HG02763 (cell line): ENCODE data around the gene DDX42.

Source experiments
- ATAC-seq: cut with Tn5 transposase; IDR thresholded peaks from one replicate; pipeline ENCODE4 v1.9.1; 2021; ENCODE audit warnings: mild to moderate bottlenecking, moderate library complexity; ENCODE audit not compliant: unreplicated experiment

The DDX42 gene, protein sequence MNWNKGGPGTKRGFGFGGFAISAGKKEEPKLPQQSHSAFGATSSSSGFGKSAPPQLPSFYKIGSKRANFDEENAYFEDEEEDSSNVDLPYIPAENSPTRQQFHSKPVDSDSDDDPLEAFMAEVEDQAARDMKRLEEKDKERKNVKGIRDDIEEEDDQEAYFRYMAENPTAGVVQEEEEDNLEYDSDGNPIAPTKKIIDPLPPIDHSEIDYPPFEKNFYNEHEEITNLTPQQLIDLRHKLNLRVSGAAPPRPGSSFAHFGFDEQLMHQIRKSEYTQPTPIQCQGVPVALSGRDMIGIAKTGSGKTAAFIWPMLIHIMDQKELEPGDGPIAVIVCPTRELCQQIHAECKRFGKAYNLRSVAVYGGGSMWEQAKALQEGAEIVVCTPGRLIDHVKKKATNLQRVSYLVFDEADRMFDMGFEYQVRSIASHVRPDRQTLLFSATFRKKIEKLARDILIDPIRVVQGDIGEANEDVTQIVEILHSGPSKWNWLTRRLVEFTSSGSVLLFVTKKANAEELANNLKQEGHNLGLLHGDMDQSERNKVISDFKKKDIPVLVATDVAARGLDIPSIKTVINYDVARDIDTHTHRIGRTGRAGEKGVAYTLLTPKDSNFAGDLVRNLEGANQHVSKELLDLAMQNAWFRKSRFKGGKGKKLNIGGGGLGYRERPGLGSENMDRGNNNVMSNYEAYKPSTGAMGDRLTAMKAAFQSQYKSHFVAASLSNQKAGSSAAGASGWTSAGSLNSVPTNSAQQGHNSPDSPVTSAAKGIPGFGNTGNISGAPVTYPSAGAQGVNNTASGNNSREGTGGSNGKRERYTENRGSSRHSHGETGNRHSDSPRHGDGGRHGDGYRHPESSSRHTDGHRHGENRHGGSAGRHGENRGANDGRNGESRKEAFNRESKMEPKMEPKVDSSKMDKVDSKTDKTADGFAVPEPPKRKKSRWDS

DNA sequence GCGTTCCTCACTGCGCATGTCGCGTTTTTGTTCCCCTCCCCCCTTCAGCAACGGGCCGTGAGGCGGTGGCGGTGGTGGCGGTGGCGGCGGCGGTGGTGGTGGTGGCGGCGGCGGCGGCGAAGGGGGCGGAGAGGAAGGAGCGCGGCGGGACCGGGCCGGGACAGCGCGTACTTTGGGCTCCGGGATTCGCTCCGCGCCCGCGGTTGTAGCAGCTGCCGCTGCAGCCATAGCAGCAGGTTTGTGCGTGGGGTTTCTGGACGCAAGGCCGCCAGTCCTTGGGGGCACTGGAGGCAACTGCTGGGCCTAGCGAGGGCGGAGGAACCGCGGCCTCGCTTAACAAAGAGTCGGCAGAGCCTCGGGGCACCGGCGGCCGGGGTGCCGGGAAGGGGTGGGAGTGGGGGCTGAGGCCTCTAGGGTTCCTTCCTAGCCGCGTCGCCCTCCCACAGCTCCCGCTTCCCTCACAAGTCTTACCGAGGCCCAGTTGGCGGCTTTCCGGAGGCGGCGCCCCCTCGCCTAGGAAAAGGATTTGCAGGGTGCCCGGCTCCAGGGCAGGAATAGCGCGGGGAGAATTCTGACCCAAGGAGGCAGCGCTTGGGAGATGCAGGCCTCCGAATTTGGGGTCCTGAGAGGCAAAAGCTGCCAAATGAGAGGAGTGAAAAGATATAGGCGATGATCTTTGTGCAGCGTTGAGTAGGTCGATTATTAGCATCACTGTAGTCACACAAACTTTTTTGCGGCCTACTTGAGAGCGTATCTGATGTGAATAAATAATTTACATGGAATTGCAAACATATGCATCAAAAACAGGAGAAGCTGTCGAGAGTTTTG lies at the start of gene DDX42:
TSS of gene DDX42 (plus strand) at position 30 of the 828 bp plus-strand sequence. CDS start 12,880 bp downstream, outside the sequence.
- no peak for ATAC-seq

DNA sequence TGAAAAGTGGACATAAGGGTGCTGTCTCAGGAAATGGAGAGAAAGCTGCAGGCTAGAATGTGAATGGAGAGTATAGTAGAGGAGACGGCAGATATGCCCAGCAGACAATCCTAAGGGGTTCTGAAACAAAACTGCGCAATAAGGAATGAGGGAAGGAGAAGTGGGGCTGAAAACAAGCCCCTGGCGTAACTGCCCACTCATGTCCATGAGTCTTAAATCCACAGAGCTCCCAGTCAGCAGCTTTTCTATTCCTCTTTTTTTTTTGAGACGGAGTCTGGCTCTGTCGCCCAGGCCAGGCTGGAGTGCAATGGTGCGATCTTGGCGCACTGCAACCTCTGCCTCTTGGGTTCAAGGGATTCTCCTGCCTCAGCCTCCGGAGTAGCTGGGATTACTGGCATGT lies 38.3 kb upstream of the DDX42 start:
- no peak for ATAC-seq

- no peak for ATAC-seq
Observed at GRCh38 chr17:63740464-63741142, 33.4 kb upstream of the DDX42 start.

DNA sequence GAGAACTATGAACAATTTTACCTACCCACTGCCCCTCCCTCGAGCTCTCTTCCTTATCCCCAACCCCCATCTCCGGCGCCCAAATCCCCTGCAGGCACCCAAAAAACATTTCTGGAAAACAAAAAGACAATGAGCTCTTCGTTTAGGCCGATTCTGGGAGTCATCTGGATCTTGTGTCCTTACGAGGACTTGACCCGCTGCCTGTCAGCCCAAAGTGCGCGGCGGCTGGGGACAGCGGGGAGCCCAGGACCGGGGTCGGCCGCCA lies 32.9 kb upstream of the DDX42 start:
- ATAC-seq = no peak

DNA sequence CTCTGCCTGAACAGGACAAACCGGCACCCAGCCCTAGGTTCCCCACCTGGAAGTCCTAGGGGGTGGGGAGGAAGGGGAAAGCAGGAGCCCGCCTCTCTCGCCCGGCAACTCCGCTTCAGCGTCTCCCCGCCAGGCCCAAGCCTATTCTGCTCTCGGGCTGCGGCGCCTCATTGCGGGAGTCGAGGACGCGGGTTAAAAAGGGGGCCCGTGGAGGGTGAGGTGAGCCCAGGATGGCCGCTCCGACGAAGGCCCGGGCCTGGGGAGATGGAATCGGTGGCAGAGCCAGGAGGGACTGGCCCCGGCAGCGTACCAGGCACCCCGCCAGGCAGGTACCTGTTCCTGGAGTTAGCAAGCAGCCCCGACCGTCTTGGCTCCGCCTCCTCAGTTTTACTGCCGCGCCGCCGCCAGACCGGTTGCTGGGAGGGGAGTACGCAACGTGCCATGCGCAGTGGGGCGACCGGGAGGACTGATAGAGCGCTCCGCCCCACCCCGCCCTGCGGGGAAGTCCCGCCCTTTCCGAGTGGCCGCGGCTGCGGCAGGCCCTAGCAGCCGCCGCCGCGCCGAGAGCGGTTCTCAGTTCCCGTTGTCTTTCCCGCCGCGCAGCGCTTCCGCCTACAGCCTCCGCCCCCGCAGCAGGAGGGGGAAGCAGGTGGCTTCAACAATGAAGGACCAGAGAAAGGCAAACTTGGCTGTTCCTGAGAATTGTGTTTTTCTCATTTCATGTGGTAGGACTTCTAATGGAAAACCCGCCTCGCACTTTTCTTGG lies 32.4 kb upstream of the DDX42 start, which contains the start of gene STRADA:
TSS of gene STRADA (minus strand) at position 392 of the 766 bp plus-strand sequence. CDS start 13,430 bp downstream, outside the sequence.
- peak; percentile 88 for ATAC-seq

- ATAC-seq = no peak
Observed at GRCh38 chr17:63751806-63752205, 22.2 kb upstream of the DDX42 start.

GRCh38 chr17:63752707-63753106 lies 21.3 kb upstream of the DDX42 start:
- ATAC-seq = no peak

DNA sequence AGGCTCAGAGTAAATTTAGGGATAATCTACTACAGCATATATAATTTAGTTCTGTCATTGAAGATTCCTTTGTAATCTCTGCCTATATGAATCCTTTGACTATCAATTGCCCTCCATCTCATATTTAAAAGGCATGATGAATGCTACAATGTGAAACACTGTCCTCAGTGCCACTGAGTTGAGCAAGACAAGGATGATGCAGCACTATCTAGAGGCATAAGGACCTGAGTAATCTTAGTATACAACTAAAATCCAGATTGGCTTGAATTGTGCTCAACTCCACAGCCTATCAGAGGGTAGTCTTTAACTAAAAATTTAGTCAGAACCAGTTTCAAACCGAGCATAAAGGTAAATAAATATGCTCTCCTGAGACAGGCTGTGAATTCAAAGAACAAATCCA lies 20.8 kb upstream of the DDX42 start:
- ATAC-seq = no peak

DNA sequence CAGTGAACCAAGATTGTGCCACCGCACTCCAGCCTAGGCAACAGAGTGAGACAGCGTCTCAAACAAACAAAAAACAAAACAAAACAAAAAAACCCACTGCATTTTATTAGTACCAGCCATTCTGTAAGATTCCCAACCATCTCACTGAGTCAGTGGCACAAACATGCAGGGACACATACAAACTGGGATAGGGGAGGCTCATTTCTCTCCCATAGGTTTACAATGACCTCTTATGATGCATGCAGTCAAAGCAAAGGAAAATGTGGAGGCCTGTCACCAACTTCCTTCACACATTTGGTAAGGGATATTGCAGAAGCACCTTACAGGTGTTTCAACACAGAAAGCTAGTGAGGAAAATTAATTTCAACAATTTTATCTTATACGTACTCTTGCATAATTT lies 19.9 kb upstream of the DDX42 start:
- no peak for ATAC-seq

DNA sequence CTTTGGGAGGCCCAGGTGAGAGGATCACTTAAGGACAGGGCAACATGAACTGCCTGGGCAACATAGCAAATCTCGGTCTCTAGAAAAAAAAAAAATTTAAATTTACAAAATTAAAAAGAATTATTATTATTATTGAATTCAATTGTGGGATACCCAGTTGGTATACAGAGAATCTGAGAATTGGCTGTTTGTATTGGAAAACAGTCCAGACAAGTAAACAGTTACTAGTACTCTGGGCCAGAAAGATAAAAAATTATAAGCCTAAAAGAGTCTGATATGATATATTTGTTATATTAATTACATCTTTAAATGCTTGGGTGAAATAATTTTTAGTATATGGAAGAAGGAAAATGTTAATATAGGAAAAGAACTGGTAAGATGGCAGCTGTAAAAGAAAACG lies 15.5 kb upstream of the DDX42 start:
- ATAC-seq = no peak

GRCh38 chr17:63760771-63761539 lies 13.0 kb upstream of the DDX42 start:
- ATAC-seq = no peak

GRCh38 chr17:63762161-63763078 lies 11.6 kb upstream of the DDX42 start:
- ATAC-seq = no peak

DNA sequence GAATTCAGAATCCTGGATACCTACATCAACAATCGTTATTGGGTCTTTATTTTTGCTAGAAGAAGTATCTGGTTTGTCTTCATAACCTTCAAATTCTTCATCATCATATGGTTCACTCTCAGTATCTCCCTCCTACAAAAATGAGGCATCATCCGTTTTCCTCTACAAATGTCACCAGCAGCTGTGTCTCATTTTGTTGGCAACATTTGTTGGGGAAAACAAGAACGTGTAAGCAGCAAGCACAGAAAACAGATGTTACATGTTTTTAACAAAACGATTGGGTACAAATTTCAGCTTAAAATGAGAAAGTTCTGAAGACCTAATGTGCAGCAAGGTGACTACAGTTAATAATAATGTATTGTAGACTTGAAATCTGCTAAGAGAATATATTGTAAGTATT lies 9.3 kb upstream of the DDX42 start:
- no peak for ATAC-seq

DNA sequence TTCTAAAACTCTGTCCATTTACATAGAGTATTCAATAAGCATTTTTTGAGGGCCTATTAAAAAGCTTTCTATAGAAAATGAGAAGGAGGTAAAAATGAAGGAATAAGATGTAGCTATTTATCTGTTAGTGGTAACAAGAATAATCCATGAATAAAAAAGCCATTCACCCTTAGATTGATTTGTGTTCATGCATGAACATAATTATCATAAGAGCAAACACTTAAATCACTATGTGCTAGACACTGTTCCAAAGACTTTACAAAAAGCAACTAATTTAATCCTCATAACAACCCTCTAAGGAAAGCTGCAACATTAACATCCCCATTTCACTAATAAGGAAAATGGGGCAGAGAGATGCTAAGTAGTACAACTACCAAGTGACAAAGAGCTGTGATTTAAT lies 7.2 kb upstream of the DDX42 start:
- ATAC-seq = no peak

DNA sequence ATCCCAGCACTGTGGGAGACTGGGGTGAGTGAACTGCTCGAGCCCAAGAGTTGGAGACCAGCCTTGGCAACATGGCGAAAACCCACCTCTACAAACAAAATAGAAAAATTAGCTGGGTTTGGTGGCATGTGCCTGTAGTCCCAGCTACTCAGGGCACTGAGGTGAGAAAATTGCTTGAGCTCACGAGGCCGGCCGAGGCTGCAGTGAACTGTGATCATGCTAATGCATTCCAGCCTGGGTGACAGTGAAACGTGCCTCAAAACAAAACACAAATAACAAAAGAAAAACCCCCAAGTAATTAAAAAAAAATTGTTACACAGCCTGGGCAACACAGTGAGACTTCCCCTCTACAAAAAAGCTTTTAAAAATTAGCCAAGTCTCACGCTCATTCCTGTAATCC lies 5.5 kb upstream of the DDX42 start:
- ATAC-seq = no peak

DNA sequence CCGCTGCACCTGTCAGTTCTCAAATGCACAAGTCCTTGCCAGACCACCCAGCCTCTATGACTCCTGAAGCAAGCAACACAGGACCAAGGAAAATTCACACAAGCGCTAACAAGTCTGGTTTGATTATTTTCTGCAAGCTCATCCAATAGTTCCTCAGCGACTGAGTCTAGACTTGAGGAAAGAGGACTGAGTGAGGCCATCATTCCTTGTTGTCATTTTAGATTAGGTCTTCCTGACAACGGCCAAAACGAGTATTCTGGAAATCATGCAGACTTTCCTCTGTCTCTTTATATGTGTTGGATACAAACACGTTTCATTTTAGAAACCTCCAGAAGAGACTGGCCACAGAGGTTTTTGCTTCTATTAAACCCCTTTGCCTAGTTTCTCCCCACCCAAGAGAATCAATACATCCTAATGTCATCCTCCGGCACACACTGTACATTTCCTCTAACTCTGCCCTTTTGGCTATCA lies 1.1 kb upstream of the DDX42 start:
- ATAC-seq = no peak

DNA sequence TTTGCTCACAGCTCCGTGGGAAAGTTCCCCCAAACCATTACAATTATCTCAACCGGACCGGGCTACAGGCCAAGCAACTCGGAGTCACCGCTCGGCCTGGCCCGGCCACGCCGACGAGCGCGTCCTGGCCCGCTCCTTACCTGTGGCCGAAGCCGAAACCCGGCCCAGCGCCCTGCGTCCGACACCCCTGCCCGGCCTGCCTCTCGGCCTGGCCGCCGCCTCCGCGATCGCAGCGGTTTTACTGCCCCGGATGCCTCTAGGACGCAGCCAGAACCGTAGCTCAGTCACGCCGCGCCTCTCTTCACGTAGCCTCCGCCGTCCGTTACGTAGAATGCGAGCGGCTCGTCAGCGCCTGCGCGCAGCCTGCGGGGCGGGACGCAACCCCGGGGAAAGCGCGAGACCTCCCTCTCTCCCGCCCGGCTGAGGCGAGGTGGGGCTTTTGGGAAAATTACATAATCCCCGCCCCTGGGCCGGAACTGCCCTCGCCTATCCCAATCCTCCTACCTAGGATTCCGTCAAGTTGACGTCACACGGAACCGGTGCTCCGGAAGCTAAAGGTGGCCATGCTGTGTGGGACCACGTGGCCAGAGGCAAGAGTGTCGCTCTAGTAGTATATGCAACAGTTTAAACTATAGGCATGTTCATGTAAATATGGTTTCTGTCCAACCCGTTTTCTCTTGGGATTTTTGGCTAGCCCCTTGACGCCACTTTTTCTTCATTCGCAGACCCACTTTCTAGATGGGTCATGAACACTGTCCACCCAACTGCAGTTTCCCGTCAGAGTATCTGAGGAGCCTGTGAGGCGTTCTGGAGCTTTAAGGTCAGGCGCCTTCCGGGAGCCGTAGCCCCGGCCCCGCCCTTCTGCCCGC lies 464 bp upstream of the DDX42 start, which contains the start of gene CCDC47:
TSS of gene CCDC47 (minus strand) at position 326 of the 869 bp plus-strand sequence. CDS start 7,422 bp downstream, outside the sequence.
- peak; percentile 80 for ATAC-seq
